Mucosa of descending colon (tissue), 3 donors: ENCODE results near the gene PIGA. TPM values are rescaled to one million over a fixed set of nuclear protein-coding genes. Genes with fewer than 3 reads are reported as not detected.
A peak's percentile ranks its signal among the peaks of the same experiment; 100 is the strongest.

Experiments used
- ATAC-seq: fragments of 200-7000 bp; cut with Tn5 transposase; one replicate; pipeline ENCODE4 v1.9.1; 2020; ENCODE audit warnings: mild to moderate bottlenecking, moderate library complexity
- DNase-seq, 3 donors: peaks; one replicate each; pipeline ENCODE4 v3.0.0-alpha.2; 2020
- H3K36me3 ChIP-seq: fragments of 200-600 bp; one replicate; pipeline ENCODE4 v1.8.0; 2021; ENCODE audit warnings: low read depth, mild to moderate bottlenecking
- H3K4me1 ChIP-seq: fragments of 200-600 bp; one replicate; pipeline ENCODE4 v1.8.0; 2021; ENCODE audit warnings: low read depth, mild to moderate bottlenecking
- H3K4me3 ChIP-seq: fragments of 200-600 bp; one replicate; pipeline ENCODE4 v1.8.0; 2021; ENCODE audit warnings: mild to moderate bottlenecking
- H3K9me3 ChIP-seq: fragments of 200-600 bp; one replicate; pipeline ENCODE4 v1.8.0; 2021; ENCODE audit warnings: mild to moderate bottlenecking
- CTCF ChIP-seq: fragments of 200-600 bp; IDR thresholded peaks from one replicate; pipeline ENCODE4 v1.8.0; 2022; ENCODE audit warnings: antibody characterized with exemption, mild to moderate bottlenecking
- intact Hi-C, 2 donors: fragments of 100-400 bp; cut with DNase I in 1 of 2; cut with micrococcal nuclease in 1 of 2; formaldehyde crosslinking; loops; one replicate each; pipeline versions ENCODE4 v1.11.0 to v1.11.1; 2022; cut with DNase I, micrococcal nuclease
- long read RNA-seq, 2 donors: library from polyadenylated mRNA; unstranded; transcript quantifications; one replicate each; pipeline ENCODE4 v2.0.0, GENCODE V29; 2019 to 2021
- total RNA-seq, 3 donors: library from RNA; stranded (reverse); fragmentation: NEBNext Ultra II Directional in 2 of 3; extraction: Animal tissue kit (Norgen Biotek cat#: 25700) in 2 of 3; gene quantifications; one replicate each; pipeline versions ENCODE4 v1.2.1 to v1.2.4, GENCODE V29; 2021 to 2023
- donor health status: DM: no; HTN: no; CAD: no; lungs with moderate emphysema.
- donor health status: DM: no; HTN: no; CAD: no.
- donor health status: DM: no; HTN: yes; CAD: no.

PIGA gene
- total RNA-seq = 10 to 100 TPM; 11.7 to 14.1 (median 12.6) TPM
- long read RNA-seq, donor 1, partial matches to known transcripts = 0 of 2 reads
- long read RNA-seq, donor 1, other reads (novel, unspliced or antisense) = 1 of 2 reads
- long read RNA-seq, donor 2, partial matches to known transcripts = 0 of 2 reads
- long read RNA-seq, donor 2, other reads (novel, unspliced or antisense) = 0 of 2 reads

DNA sequence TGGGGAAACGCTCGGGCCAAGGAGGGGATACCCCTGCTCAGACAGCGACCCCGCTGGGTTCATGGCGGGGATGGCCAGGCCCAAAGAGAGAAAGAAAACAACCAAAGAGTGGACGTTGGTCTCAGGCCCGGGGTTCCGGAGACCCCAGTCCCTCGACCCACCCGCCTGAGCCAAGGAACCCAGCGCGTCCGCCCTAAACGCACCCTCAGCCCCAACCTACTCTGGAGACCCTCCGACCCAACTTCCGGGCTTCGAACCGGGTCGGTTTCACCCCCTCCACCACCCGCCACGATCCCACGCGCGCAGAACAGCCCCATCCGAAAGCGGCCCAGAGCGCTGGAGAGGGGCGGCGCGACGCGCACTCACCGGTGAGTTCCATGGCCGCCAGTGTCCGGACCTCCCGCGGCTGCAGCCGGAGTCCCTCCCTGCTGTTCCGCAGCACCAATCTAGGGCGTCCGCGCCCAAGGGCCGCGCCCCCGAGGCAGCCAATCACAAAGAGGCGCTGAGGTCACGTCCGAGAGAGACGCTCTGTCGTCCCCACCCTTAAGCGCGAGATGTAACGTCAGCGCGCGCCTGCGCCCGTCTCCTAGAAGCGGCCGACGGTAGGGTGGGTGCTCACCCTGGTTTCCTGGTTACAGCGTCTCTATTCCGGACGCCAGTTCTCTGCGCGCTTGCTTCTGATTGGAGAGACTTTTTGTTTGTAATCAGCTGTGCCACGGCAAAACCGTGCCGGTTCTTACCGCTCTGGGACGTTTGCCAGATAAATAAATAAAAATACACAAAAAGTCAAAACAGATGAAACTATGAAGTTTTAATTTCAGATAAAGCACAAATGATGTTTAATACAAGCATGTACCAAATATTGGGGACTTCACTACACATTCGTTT lies at the start of gene PIGA:
Gene PIGA, minus strand, starts transcription at position 389 of the 888 bp plus-strand sequence. CDS start 3,593 bp downstream, outside the sequence.
- Histone ChIP-seq H3K4me3 (peak within 1 kb of the TSS; percentile 57), H3K4me1 (no peaks in the 10 kb centered on the region), H3K36me3 (no peaks in the 10 kb centered on the region), H3K9me3 (no peaks in the 10 kb centered on the region)
- intact Hi-C loops = no loop called here
- ATAC-seq (peak; percentile 99), DNase-seq (peak; percentile 94 to 97 (median 95))
- no peak for TF ChIP-seq CTCF

DNA sequence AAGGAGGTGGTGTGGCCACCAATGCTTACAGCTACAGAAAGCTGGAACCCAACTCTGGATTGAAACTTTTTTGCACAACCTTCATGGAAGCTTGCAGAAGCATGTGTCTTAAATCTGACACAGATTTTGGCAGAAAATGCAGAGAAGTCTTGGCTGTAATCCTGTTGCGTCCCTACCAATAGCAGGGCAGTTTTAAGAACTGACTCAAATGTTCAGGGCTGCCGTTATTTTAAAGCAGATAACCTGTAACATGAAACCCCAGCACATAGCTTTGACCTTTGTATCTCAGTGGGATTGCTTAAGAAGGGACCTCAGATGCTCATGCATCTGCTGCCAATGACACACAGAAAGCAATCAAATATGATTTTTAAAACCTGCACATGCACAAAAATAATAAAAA lies 49.0 kb upstream of the PIGA start, which contains the start of gene VEGFD:
Gene VEGFD, minus strand, starts transcription at position 110 of the 400 bp plus-strand sequence. CDS start 467 bp downstream, outside the sequence.
- no peak for ATAC-seq
- no peak within 1 kb of the TSS for H3K4me3 ChIP-seq
- no peaks in the 10 kb centered on the region for H3K4me1 ChIP-seq
- H3K9me3 ChIP-seq = no peaks in the 10 kb centered on the region
- no peaks in the 10 kb centered on the region for H3K36me3 ChIP-seq
- DNase-seq = no peak
- intact Hi-C loops = no loop called here
- TF ChIP-seq CTCF = no peak

GRCh38 chrX:15382813-15383212 lies 47.5 kb upstream of the PIGA start:
- intact Hi-C loops = no loop called here

GRCh38 chrX:15376956-15377355 lies 41.6 kb upstream of the PIGA start:
- Histone ChIP-seq H3K9me3 (no peaks in the 10 kb centered on the region), H3K36me3 (no peaks in the 10 kb centered on the region), H3K4me3 (no peak overlapping the region), H3K4me1 (no peaks in the 10 kb centered on the region)
- intact Hi-C loops = no loop called here
- ATAC-seq (no peak), DNase-seq (no peak)
- no peak for TF ChIP-seq CTCF

More at GRCh38 chrX:15382813-15383212, 47.5 kb upstream of the PIGA start:
- DNase-seq (no peak), ATAC-seq (no peak)
- Histone ChIP-seq H3K4me3 (no peak overlapping the region), H3K9me3 (no peaks in the 10 kb centered on the region), H3K36me3 (no peaks in the 10 kb centered on the region), H3K4me1 (no peaks in the 10 kb centered on the region)
- TF ChIP-seq CTCF = no peak

- H3K36me3 ChIP-seq = no peaks in the 10 kb centered on the region
- no peak for TF ChIP-seq CTCF
- H3K4me3 ChIP-seq = no peak overlapping the region
- no peaks in the 10 kb centered on the region for H3K9me3 ChIP-seq
- no peaks in the 10 kb centered on the region for H3K4me1 ChIP-seq
- ATAC-seq (no peak), DNase-seq (no peak)
- intact Hi-C loops = no loop called here
These were observed 38.7 kb upstream of the PIGA start for GRCh38 chrX:15373976-15374375.
